GM12873 (cell line): Measurements from ENCODE around the gene ZSCAN1.

Experiments used
- CTCF ChIP-seq: IDR thresholded peaks from 2 replicates; pipeline ENCODE4 v1.5.1; 2012; ENCODE audit warnings: low read depth, mild to moderate bottlenecking, moderate library complexity, low read length, control low read depth; ENCODE audit not compliant: insufficient read depth; ENCODE audit errors: missing control alignments

Gene ZSCAN1

GRCh38 chr19:58009301-58009665 is 24.5 kb upstream of the ZSCAN1 start:
- TF ChIP-seq CTCF, result no peak

- TF ChIP-seq CTCF, result no peak
Observed at GRCh38 chr19:58009666-58010301, 24.0 kb upstream of the ZSCAN1 start.

GRCh38 chr19:58010507-58010906 is 23.3 kb upstream of the ZSCAN1 start:
- TF ChIP-seq CTCF, result no peak

- TF ChIP-seq CTCF, result no peak
Observed at GRCh38 chr19:58014141-58014540, 19.7 kb upstream of the ZSCAN1 start.

GRCh38 chr19:58020129-58020528 is 13.7 kb upstream of the ZSCAN1 start:
- no peak for TF ChIP-seq CTCF

- peak; percentile 49 for TF ChIP-seq CTCF
Observed at GRCh38 chr19:58021541-58022282, 12.1 kb upstream of the ZSCAN1 start.

GRCh38 chr19:58022283-58022660 is 11.6 kb upstream of the ZSCAN1 start:
- no peak for TF ChIP-seq CTCF
